Measurements from ENCODE around the gene CYP2A6. TPM values are rescaled to one million over a fixed set of nuclear protein-coding genes. Genes with fewer than 3 reads are reported as not detected.
"Not testable (repeated sequence)": the region's sequence is repeated elsewhere in the genome, so short reads cannot be mapped to it uniquely, and the experiment has no call there.

The CYP2A6 gene
- total RNA-seq, 4 donors from 2014 or later: not detected

- Histone ChIP-seq H3K9me3 (no peaks in the 10 kb centered on the region), H3K27ac (no peak overlapping the region), H3K27me3 (no peaks in the 10 kb centered on the region), H3K36me3 (no peaks in the 10 kb centered on the region), H3K4me3 (no peak overlapping the region), H3K4me1 (no peaks in the 10 kb centered on the region)
- ATAC-seq: no peak
- WGBS, 2 donors (ENCODE audit: low coverage in 1 of 2): 84 to 100% methylated on average over 1 to 6 of the region's 7 CpGs
- no peak for TF ChIP-seq EP300 (IDR thresholded peaks at IDR 0.05)
- no peak for TF ChIP-seq POLR2A (IDR thresholded peaks at IDR 0.05)
Measured at GRCh38 chr19:40867701-40868100, 17.5 kb upstream of the CYP2A6 start.

GRCh38 chr19:40864739-40865496, 14.7 kb upstream of the CYP2A6 start:
- H3K4me1 ChIP-seq, H3K9me3 ChIP-seq, H3K36me3 ChIP-seq, H3K4me3 ChIP-seq, ATAC-seq, H3K27me3 ChIP-seq, H3K27ac ChIP-seq: not testable (repeated sequence)
- WGBS, 2 donors (ENCODE audit: low coverage in 1 of 2): 84% methylated on average over 6 of the region's 9 CpGs; no CpG with 5 or more reads in 1 of the 2 donors

GRCh38 chr19:40862785-40863184, 12.5 kb upstream of the CYP2A6 start:
- no peak for ATAC-seq
- Histone ChIP-seq H3K9me3 (no peaks in the 10 kb centered on the region), H3K27me3 (no peaks in the 10 kb centered on the region), H3K4me3 (no peak overlapping the region), H3K27ac (no peak overlapping the region), H3K36me3 (no peaks in the 10 kb centered on the region), H3K4me1 (no peaks in the 10 kb centered on the region)
- TF ChIP-seq EP300 (IDR thresholded peaks at IDR 0.05): no peak
- TF ChIP-seq POLR2A (IDR thresholded peaks at IDR 0.05): no peak
- no peak for TF ChIP-seq CTCF (IDR thresholded peaks at IDR 0.05)
- no peak for TF ChIP-seq POLR2AphosphoS5 (IDR thresholded peaks at IDR 0.05)
- WGBS, 2 donors (ENCODE audit: low coverage in 1 of 2): 58 to 69% methylated on average over 2 to 3 of the region's 4 CpGs

- Histone ChIP-seq H3K4me1 (no peaks in the 10 kb centered on the region), H3K36me3 (no peaks in the 10 kb centered on the region), H3K27ac (no peak overlapping the region), H3K9me3 (no peaks in the 10 kb centered on the region), H3K4me3 (no peak overlapping the region), H3K27me3 (no peaks in the 10 kb centered on the region)
- TF ChIP-seq CTCF (IDR thresholded peaks at IDR 0.05) (no peak), EP300 (IDR thresholded peaks at IDR 0.05) (no peak), POLR2AphosphoS5 (IDR thresholded peaks at IDR 0.05) (no peak), POLR2A (IDR thresholded peaks at IDR 0.05) (no peak)
- WGBS, 2 donors (ENCODE audit: low coverage in 1 of 2): 90 to 100% methylated on average over 2 of the region's 3 CpGs
- ATAC-seq: no peak
Measured at GRCh38 chr19:40862333-40862732, 12.1 kb upstream of the CYP2A6 start.

- no peak for TF ChIP-seq EP300 (IDR thresholded peaks at IDR 0.05)
- TF ChIP-seq POLR2AphosphoS5 (IDR thresholded peaks at IDR 0.05): no peak
- TF ChIP-seq CTCF (IDR thresholded peaks at IDR 0.05): no peak
- TF ChIP-seq POLR2A (IDR thresholded peaks at IDR 0.05): no peak
- WGBS, 2 donors (ENCODE audit: low coverage in 1 of 2): 68 to 79% methylated on average over 2 to 4 of the region's 5 CpGs
- Histone ChIP-seq H3K4me1 (no peaks in the 10 kb centered on the region), H3K27ac (no peak overlapping the region), H3K4me3 (no peak overlapping the region), H3K27me3 (no peaks in the 10 kb centered on the region), H3K9me3 (no peaks in the 10 kb centered on the region), H3K36me3 (no peaks in the 10 kb centered on the region)
- ATAC-seq: no peak
Measured at GRCh38 chr19:40858109-40858508, 7.9 kb upstream of the CYP2A6 start.

- ATAC-seq, H3K4me1 ChIP-seq, H3K9me3 ChIP-seq, H3K27ac ChIP-seq, H3K4me3 ChIP-seq, H3K36me3 ChIP-seq: not testable (repeated sequence)
- H3K27me3 ChIP-seq: peaks cover 28% of the 10 kb centered on the region
- 62 to 80% methylated on average over 1 to 2 of the region's 3 CpGs for WGBS, 2 donors (ENCODE audit: low coverage in 1 of 2)
Measured at GRCh38 chr19:40852467-40853152, 2.4 kb upstream of the CYP2A6 start.

- H3K27me3 ChIP-seq: peaks cover 60% of the 10 kb centered on the region
- H3K27ac ChIP-seq, H3K9me3 ChIP-seq, H3K4me1 ChIP-seq, ATAC-seq, H3K4me3 ChIP-seq, H3K36me3 ChIP-seq: not testable (repeated sequence)
- WGBS, 2 donors (ENCODE audit: low coverage in 1 of 2): 55% methylated on average over 2 of the region's 8 CpGs; no CpG with 5 or more reads in 1 of the 2 donors
Measured at GRCh38 chr19:40846722-40847121, 3.5 kb downstream of the CYP2A6 start.

- H3K9me3 ChIP-seq, H3K27ac ChIP-seq, H3K4me1 ChIP-seq, H3K36me3 ChIP-seq: not testable (repeated sequence)
- peak; percentile 25 for ATAC-seq
- H3K4me3 ChIP-seq: peak overlapping the region in 1 of 2 donors; percentile 24
- 0% methylated on average over 1 of the region's 19 CpGs; no CpG with 5 or more reads in 1 of the 2 donors for WGBS, 2 donors (ENCODE audit: low coverage in 1 of 2)
- peaks cover 42% of the 10 kb centered on the region for H3K27me3 ChIP-seq
Measured at GRCh38 chr19:40843653-40844052, 6.6 kb downstream of the CYP2A6 start.

GRCh38 chr19:40842997-40843652, 7.1 kb downstream of the CYP2A6 start:
- Histone ChIP-seq H3K27me3 (peaks cover 37% of the 10 kb centered on the region), H3K4me3 (peak overlapping the region in 1 of 2 donors; percentile 24)
- H3K9me3 ChIP-seq, H3K27ac ChIP-seq, H3K4me1 ChIP-seq, ATAC-seq, H3K36me3 ChIP-seq: not testable (repeated sequence)
- 35 to 45% methylated on average over 4 to 9 of the region's 12 CpGs for WGBS, 2 donors (ENCODE audit: low coverage in 1 of 2)

Measured in gastroesophageal sphincter (tissue), 4 donors.